Astrocyte (in vitro differentiated cells and primary cell): ENCODE results near the gene C5orf63. TPM values are rescaled to one million over a fixed set of nuclear protein-coding genes. Genes with fewer than 3 reads are reported as not detected.
"Not testable (repeated sequence)": the region's sequence is repeated elsewhere in the genome, so short reads cannot be mapped to it uniquely, and the experiment has no call there.

Experiments
- DNase-seq: peaks from one replicate; pipeline ENCODE4 v3.0.0-alpha.2; 2010; ENCODE audit warnings: low read depth
- FAIRE-seq: peaks from 2 replicates; lab custom pipeline; 2011; peaks lifted over from hg19 to GRCh38; lab: Jason Lieb, UNC
- H2AFZ ChIP-seq: 2 replicates; pipeline ENCODE4 v1.6.0; 2012; ENCODE audit warnings: low read depth, low read length, inconsistent platforms
- H3K27ac ChIP-seq: 2 replicates; pipeline ENCODE4 v1.5.1; 2011; ENCODE audit warnings: low read depth, low read length, inconsistent platforms
- H3K27me3 ChIP-seq: 2 replicates; pipeline ENCODE4 v1.6.0; 2011; ENCODE audit warnings: low read length, inconsistent platforms; ENCODE audit not compliant: insufficient read depth
- H3K36me3 ChIP-seq: 2 replicates; pipeline ENCODE4 v1.5.1; 2011; ENCODE audit warnings: low read length, inconsistent platforms; ENCODE audit not compliant: insufficient read depth
- H3K4me1 ChIP-seq: 2 replicates; pipeline ENCODE4 v1.5.1; 2011; ENCODE audit warnings: low read length, inconsistent platforms; ENCODE audit not compliant: insufficient read depth
- H3K4me2 ChIP-seq: 2 replicates; pipeline ENCODE4 v1.6.0; 2012; ENCODE audit warnings: low read length, inconsistent platforms
- H3K4me3 ChIP-seq: 2 replicates; pipeline ENCODE4 v1.5.1; 2011; ENCODE audit warnings: low read depth, mild to moderate bottlenecking, low read length, inconsistent platforms; ENCODE audit not compliant: insufficient read depth
- H3K79me2 ChIP-seq: 2 replicates; pipeline ENCODE4 v1.6.0; 2012; ENCODE audit warnings: mild to moderate bottlenecking, low read length, inconsistent platforms; ENCODE audit not compliant: insufficient read depth
- H3K9ac ChIP-seq: 2 replicates; pipeline ENCODE4 v1.6.0; 2012; ENCODE audit warnings: mild to moderate bottlenecking, low read length, inconsistent platforms
- H3K9me3 ChIP-seq: 2 replicates; pipeline ENCODE4 v1.5.1; 2012; ENCODE audit warnings: low read depth, mild to moderate bottlenecking, low read length, inconsistent platforms; ENCODE audit not compliant: insufficient read depth
- H4K20me1 ChIP-seq: 2 replicates; pipeline ENCODE4 v1.6.0; 2012; ENCODE audit warnings: low read length, inconsistent platforms; ENCODE audit not compliant: insufficient read depth
- H3K27ac Mint-ChIP-seq: one replicate; pipeline ENCODE4 v1.8.0; 2021; ENCODE audit warnings: mild to moderate bottlenecking, mixed read lengths; ENCODE audit not compliant: unreplicated experiment
- H3K27me3 Mint-ChIP-seq: one replicate; pipeline ENCODE4 v1.8.0; 2021; ENCODE audit warnings: low read depth, mixed read lengths; ENCODE audit not compliant: unreplicated experiment
- H3K36me3 Mint-ChIP-seq: one replicate; pipeline ENCODE4 v1.8.0; 2021; ENCODE audit warnings: low read depth, mixed read lengths; ENCODE audit not compliant: unreplicated experiment
- H3K4me1 Mint-ChIP-seq: one replicate; pipeline ENCODE4 v1.8.0; 2021; ENCODE audit warnings: low read depth, mixed read lengths; ENCODE audit not compliant: unreplicated experiment
- H3K4me3 Mint-ChIP-seq: one replicate; pipeline ENCODE4 v1.8.0; 2021; ENCODE audit warnings: mild to moderate bottlenecking, moderate library complexity, mixed read lengths; ENCODE audit not compliant: unreplicated experiment
- H3K9me3 Mint-ChIP-seq: one replicate; pipeline ENCODE4 v1.8.0; 2021; ENCODE audit warnings: mild to moderate bottlenecking, mixed read lengths; ENCODE audit not compliant: unreplicated experiment
- EZH2 ChIP-seq: IDR thresholded peaks from 2 replicates; pipeline ENCODE4 v1.6.1; 2012; ENCODE audit warnings: mild to moderate bottlenecking, low read length, inconsistent platforms; ENCODE audit not compliant: insufficient read depth
- total RNA-seq: library from RNA; stranded (reverse); gene quantifications from 2 replicates; pipeline ENCODE4 v1.2.1, GENCODE V29; 2021
- TF ChIP-seq, protein P1 (sequence below): IDR thresholded peaks from 2 replicates; pipeline ENCODE4 v1.5.1; 2011; ENCODE audit warnings: low read depth, mild to moderate bottlenecking, inconsistent platforms, low read length, moderate library complexity; ENCODE audit not compliant: insufficient read depth

C5orf63 gene
- total RNA-seq, 1 donor from 2014 or later: 0.36 TPM

DNA sequence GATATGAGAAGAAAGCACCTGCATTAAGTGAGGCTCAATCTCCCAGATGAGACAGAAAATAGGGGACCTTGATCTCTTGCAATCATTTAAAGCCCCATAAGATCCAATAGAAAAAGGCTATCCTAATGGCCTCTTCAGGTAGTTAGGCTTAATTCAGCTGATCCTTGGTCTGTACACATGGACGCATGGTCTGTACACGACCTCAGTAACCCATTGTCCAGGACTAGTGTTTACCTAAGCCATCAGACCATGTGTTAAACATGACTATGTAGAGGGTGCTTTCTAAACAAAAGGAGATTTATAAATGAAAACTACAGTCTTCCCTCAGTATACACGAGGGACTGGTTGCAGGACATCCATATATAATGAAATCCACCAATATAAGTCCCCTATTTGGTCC is 50.5 kb downstream of the C5orf63 start:
- Mint-ChIP-seq H3K27me3 (no peaks in the 10 kb centered on the region), H3K4me1 (peaks cover 5% of the 10 kb centered on the region), H3K9me3 (no peaks in the 10 kb centered on the region), H3K4me3 (no peak overlapping the region), H3K27ac (no peak overlapping the region), H3K36me3 (no peaks in the 10 kb centered on the region)
- FAIRE-seq (no peak), DNase-seq (no peak)
- no peaks in the 10 kb centered on the region for H4K20me1 ChIP-seq
- H3K9ac ChIP-seq: no peak overlapping the region
- H3K27me3 ChIP-seq: no peaks in the 10 kb centered on the region
- no peak overlapping the region for H2AFZ ChIP-seq
- H3K79me2 ChIP-seq: no peaks in the 10 kb centered on the region
- no peak overlapping the region for H3K4me3 ChIP-seq
- H3K36me3 ChIP-seq: no peaks in the 10 kb centered on the region
- H3K27ac ChIP-seq: no peak overlapping the region
- H3K9me3 ChIP-seq: no peaks in the 10 kb centered on the region
- no peaks in the 10 kb centered on the region for H3K4me1 ChIP-seq
- H3K4me2 ChIP-seq: no peak overlapping the region
- no peak for TF ChIP-seq EZH2
- TF ChIP-seq, protein P1, sequence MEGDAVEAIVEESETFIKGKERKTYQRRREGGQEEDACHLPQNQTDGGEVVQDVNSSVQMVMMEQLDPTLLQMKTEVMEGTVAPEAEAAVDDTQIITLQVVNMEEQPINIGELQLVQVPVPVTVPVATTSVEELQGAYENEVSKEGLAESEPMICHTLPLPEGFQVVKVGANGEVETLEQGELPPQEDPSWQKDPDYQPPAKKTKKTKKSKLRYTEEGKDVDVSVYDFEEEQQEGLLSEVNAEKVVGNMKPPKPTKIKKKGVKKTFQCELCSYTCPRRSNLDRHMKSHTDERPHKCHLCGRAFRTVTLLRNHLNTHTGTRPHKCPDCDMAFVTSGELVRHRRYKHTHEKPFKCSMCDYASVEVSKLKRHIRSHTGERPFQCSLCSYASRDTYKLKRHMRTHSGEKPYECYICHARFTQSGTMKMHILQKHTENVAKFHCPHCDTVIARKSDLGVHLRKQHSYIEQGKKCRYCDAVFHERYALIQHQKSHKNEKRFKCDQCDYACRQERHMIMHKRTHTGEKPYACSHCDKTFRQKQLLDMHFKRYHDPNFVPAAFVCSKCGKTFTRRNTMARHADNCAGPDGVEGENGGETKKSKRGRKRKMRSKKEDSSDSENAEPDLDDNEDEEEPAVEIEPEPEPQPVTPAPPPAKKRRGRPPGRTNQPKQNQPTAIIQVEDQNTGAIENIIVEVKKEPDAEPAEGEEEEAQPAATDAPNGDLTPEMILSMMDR: no peak

DNA sequence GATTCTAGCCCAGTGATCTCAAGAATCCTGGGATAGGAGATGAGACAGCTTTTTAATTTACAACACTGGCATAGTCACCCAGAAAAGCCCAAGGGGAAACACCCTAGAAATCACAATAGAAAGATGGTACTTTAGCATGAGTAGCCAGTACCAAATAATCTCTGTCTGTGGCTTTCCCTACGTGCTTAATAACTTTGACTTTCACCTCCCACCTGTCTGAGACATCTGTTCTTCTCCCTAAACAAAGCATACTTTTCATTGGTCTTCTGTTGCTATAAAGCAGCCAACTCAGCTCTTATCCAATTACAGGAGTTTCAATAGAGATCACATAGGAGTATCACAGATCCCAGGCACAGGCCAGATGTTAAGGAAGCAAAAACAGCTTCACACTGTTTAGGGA is 53.4 kb downstream of the C5orf63 start:
- DNase-seq (no peak), FAIRE-seq (no peak)
- Mint-ChIP-seq H3K4me1 (peaks cover 7% of the 10 kb centered on the region), H3K36me3 (peaks cover 2% of the 10 kb centered on the region), H3K9me3 (no peaks in the 10 kb centered on the region), H3K27me3 (no peaks in the 10 kb centered on the region), H3K4me3 (no peak overlapping the region), H3K27ac (no peak overlapping the region)
- Histone ChIP-seq H3K27ac (no peak overlapping the region), H3K4me3 (no peak overlapping the region), H3K79me2 (no peaks in the 10 kb centered on the region), H3K9ac (no peak overlapping the region), H2AFZ (no peak overlapping the region), H3K4me2 (no peak overlapping the region), H3K9me3 (no peaks in the 10 kb centered on the region), H3K27me3 (no peaks in the 10 kb centered on the region), H4K20me1 (no peaks in the 10 kb centered on the region), H3K4me1 (no peaks in the 10 kb centered on the region), H3K36me3 (no peaks in the 10 kb centered on the region)
- TF ChIP-seq EZH2: no peak
- TF ChIP-seq, protein P1: no peak

DNA sequence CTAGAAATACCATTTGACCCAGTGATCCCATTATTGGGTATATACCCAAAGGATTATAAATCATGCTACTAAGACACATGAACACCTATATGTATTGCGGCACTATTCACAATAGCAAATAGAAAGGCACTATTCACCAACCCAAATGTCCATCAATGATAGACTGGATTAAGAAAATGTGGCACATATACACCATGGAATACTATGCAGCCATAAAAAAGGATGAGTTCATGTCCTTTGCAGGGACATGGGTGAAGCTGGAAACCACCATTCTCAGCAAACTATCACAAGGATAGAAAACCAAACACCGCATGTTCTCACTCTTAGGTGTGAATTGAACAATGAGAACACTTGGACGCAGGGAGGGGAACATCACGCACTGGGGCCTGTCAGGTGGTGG is 56.6 kb downstream of the C5orf63 start:
- not testable (repeated sequence) for H3K9me3 ChIP-seq, H3K27me3 ChIP-seq, H3K79me2 ChIP-seq, H3K36me3 Mint-ChIP-seq, H3K36me3 ChIP-seq, FAIRE-seq, H3K4me3 ChIP-seq, H3K27me3 Mint-ChIP-seq, H4K20me1 ChIP-seq, H3K27ac Mint-ChIP-seq, H3K9ac ChIP-seq, H3K27ac ChIP-seq, H3K9me3 Mint-ChIP-seq, DNase-seq, H3K4me3 Mint-ChIP-seq, H2AFZ ChIP-seq, H3K4me2 ChIP-seq
- H3K4me1 ChIP-seq: peaks cover 11% of the 10 kb centered on the region
- H3K4me1 Mint-ChIP-seq: peaks cover 19% of the 10 kb centered on the region
